Measurements from ENCODE around the gene PFDN1. TPM values are rescaled to one million over a fixed set of nuclear protein-coding genes. Genes with fewer than 3 reads are reported as not detected.

Gene PFDN1
- total and polyA plus RNA-seq, 2 experiments from 2014 or later = 84.1 to 98.0 TPM

DNA sequence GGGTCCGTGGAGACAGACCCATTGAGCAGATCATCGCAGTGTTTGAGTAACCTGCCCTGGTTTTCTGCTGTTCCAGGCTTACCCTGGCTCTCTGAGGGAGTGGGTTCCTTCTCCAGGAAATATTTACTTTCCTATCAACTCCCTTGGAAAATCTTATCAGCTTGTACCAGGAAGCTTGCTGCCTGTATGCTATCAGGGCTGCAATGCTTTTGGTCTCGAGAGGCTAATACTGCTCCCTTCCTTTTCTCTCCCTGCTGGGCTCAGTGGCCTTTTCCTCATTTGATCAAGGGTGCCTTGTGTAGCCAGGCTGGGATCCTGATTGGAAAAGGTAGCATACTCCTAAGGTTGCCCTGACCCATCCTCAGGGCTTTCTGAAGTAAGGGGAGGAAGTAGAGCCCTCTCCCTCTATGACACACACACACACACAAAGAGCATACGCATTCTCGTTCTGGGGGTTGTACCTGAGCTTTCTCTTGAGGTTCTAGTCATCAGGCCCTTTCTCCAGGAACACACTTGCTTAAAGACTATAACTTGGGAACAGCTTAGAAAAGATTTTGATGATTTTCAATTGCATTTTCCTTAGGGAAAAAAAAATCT, 86.3 kb downstream of the PFDN1 start:
- Histone ChIP-seq H3K36me3 (replicated peaks; ENCODE audit: insufficient read depth, low read depth) (no peaks in the 10 kb centered on the region), H3K9me3 (ENCODE audit: low read depth) (no peaks in the 10 kb centered on the region), H3K79me2 (peaks cover 18% of the 10 kb centered on the region), H3K27ac (peak overlapping the region; percentile 84), H3K4me3 (no peak overlapping the region), H3K4me1 (ENCODE audit: insufficient read depth) (peaks cover 52% of the 10 kb centered on the region), H2AFZ (no peak overlapping the region), H3K9me2 (replicated peaks; ENCODE audit: insufficient read depth) (no peaks in the 10 kb centered on the region), H3K4me2 (peak overlapping the region; percentile 42), H4K20me1 (ENCODE audit: insufficient read depth, poor library complexity, severe bottlenecking) (no peaks in the 10 kb centered on the region), H3K27me3 (no peaks in the 10 kb centered on the region)
- TF ChIP-seq CTCF (IDR thresholded peaks at IDR 0.05; ENCODE audit: poor library complexity) (no peak), EZH2phosphoT487 (IDR thresholded peaks at IDR 0.05; ENCODE audit: low read depth, severe bottlenecking, unreplicated experiment) (no peak), EZH2 (IDR thresholded peaks at IDR 0.05; ENCODE audit: borderline replicate concordance) (no peak)
- no peak for DNase-seq (ENCODE audit: low spot score)
- WGBS (ENCODE audit: low lambda C conversion rate, missing lambda C conversion rate) = 63% methylated on average over 5 of the region's 5 CpGs

GRCh38 chr5:140215276-140215675, 87.6 kb downstream of the PFDN1 start:
- Histone ChIP-seq H4K20me1 (ENCODE audit: insufficient read depth, poor library complexity, severe bottlenecking) (no peaks in the 10 kb centered on the region), H2AFZ (no peak overlapping the region), H3K36me3 (replicated peaks; ENCODE audit: insufficient read depth, low read depth) (no peaks in the 10 kb centered on the region), H3K9me3 (ENCODE audit: low read depth) (no peaks in the 10 kb centered on the region), H3K79me2 (peaks cover 18% of the 10 kb centered on the region), H3K4me1 (ENCODE audit: insufficient read depth) (peaks cover 39% of the 10 kb centered on the region), H3K27ac (peak overlapping the region; percentile 84), H3K4me3 (no peak overlapping the region), H3K9me2 (replicated peaks; ENCODE audit: insufficient read depth) (no peaks in the 10 kb centered on the region), H3K4me2 (no peak overlapping the region), H3K27me3 (no peaks in the 10 kb centered on the region)
- TF ChIP-seq CTCF (IDR thresholded peaks at IDR 0.05; ENCODE audit: poor library complexity) = no peak
- DNase-seq (ENCODE audit: low spot score) = no peak
- WGBS (ENCODE audit: low lambda C conversion rate, missing lambda C conversion rate) = 86% methylated on average over 1 of the region's 1 CpG

- TF ChIP-seq EZH2 (IDR thresholded peaks at IDR 0.05; ENCODE audit: borderline replicate concordance) (no peak), CTCF (IDR thresholded peaks at IDR 0.05; ENCODE audit: poor library complexity) (no peak), EZH2phosphoT487 (IDR thresholded peaks at IDR 0.05; ENCODE audit: low read depth, severe bottlenecking, unreplicated experiment) (no peak)
- Histone ChIP-seq H3K79me2 (peaks cover 18% of the 10 kb centered on the region), H3K27ac (no peak overlapping the region), H4K20me1 (ENCODE audit: insufficient read depth, poor library complexity, severe bottlenecking) (no peaks in the 10 kb centered on the region), H3K4me3 (no peak overlapping the region), H3K9me2 (replicated peaks; ENCODE audit: insufficient read depth) (no peaks in the 10 kb centered on the region), H3K4me1 (ENCODE audit: insufficient read depth) (peaks cover 35% of the 10 kb centered on the region), H3K9me3 (ENCODE audit: low read depth) (no peaks in the 10 kb centered on the region), H3K4me2 (no peak overlapping the region), H3K27me3 (no peaks in the 10 kb centered on the region), H3K36me3 (replicated peaks; ENCODE audit: insufficient read depth, low read depth) (no peaks in the 10 kb centered on the region), H2AFZ (no peak overlapping the region)
- DNase-seq (ENCODE audit: low spot score) = no peak
- 83% methylated on average over 4 of the region's 4 CpGs for WGBS (ENCODE audit: low lambda C conversion rate, missing lambda C conversion rate)
Measured at GRCh38 chr5:140214831-140215230, 88.1 kb downstream of the PFDN1 start.

All from hepatocyte (in vitro differentiated cells).